Tibial nerve (tissue), 4 donors: Measurements from ENCODE around the gene ARHGAP33. TPM values are rescaled to one million over a fixed set of nuclear protein-coding genes. Genes with fewer than 3 reads are reported as not detected.

Experiments
- DNase-seq, 2 donors: peaks; one replicate each; pipeline ENCODE4 v3.0.0-alpha.2; 2019; ENCODE audit warnings: low spot score in 2 of 2
- H3K27ac ChIP-seq, 4 donors: fragments of 200-600 bp; sonication (generic) in 3 of 4; one replicate each; pipeline ENCODE4 v1.5.1; 2017 to 2019; ENCODE audit warnings: mild to moderate bottlenecking in 1 of 4
- H3K27me3 ChIP-seq, 2 donors: fragments of 200-600 bp; sonication (generic) in 1 of 2; one replicate each; pipeline versions ENCODE4 v1.5.1 to v1.6.0; 2017 to 2019
- H3K36me3 ChIP-seq, 3 donors: fragments of 200-600 bp; sonication (generic); one replicate each; pipeline ENCODE4 v1.5.1; 2018 to 2019
- H3K4me1 ChIP-seq, 4 donors: fragments of 200-600 bp; sonication (generic) in 3 of 4; one replicate each; pipeline ENCODE4 v1.5.1; 2017 to 2019
- H3K4me3 ChIP-seq, 4 donors: fragments of 200-600 bp; sonication (generic) in 3 of 4; one replicate each; pipeline ENCODE4 v1.5.1; 2017 to 2019; ENCODE audit warnings: mild to moderate bottlenecking in 1 of 4, moderate library complexity in 1 of 4
- H3K9me3 ChIP-seq, 4 donors: fragments of 200-600 bp; sonication (generic) in 3 of 4; one replicate each; pipeline ENCODE4 v1.5.1; 2017 to 2019
- EP300 ChIP-seq, 2 donors: sonication (generic); formaldehyde crosslinking; IDR thresholded peaks; one replicate each; pipeline ENCODE4 v1.6.1; 2017; ENCODE audit warnings: antibody characterized with exemption in 2 of 2, mild to moderate bottlenecking in 1 of 2
- POLR2A ChIP-seq, 2 donors: fragments of 450-650 bp; IDR thresholded peaks; one replicate each; pipeline ENCODE4 v1.6.1; 2017; ENCODE audit warnings: antibody characterized with exemption in 2 of 2, mild to moderate bottlenecking in 2 of 2, moderate library complexity in 2 of 2
- WGBS, 2 donors: methylation state at CpG; one replicate each; pipeline ENCODE4 v1.1.5; 2018; 5-methylcytosine and 5-hydroxymethylcytosine counted together
- total RNA-seq, 4 donors: library from RNA; depleted of rRNA; stranded (reverse); fragments of >200 nt; gene quantifications; one replicate each; pipeline ENCODE4 v1.1.0, GENCODE V29; 2016
- TF ChIP-seq, protein P1 (sequence below), 5 experiments: fragments of 200-600 bp in 3 of 5; fragments of 450-650 bp in 2 of 5; sonication (generic) in 3 of 5; IDR thresholded peaks; one replicate each; pipeline ENCODE4 v1.5.1; 2016 to 2019; ENCODE audit warnings: antibody characterized with exemption in 5 of 5, mild to moderate bottlenecking in 3 of 5, moderate library complexity in 2 of 5

ARHGAP33 gene
- total RNA-seq, 4 donors from 2014 or later = 6.6 to 46.8 (median 26.1) TPM

DNA sequence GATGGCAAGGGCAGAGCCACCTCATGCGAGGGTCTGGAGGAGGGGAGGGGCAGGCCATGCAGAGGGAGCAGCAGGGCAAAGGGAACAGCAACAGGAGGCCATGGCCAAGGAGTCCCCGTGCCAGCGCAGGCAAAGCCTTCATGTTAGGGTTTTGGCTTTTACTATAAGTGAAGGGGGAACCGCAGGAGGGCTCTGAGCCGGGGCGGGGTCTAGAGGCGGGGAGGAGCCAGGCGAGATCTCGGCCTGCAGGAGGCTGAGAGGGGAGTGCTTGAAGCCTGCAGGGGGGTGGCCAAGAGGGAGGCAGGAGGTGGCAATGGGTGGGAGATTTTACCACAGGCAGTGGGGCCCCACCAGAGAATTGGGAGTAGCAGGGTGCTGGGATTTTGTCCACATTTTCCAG lies 6.3 kb downstream of the ARHGAP33 start:
- no peak overlapping the region for H3K27ac ChIP-seq
- DNase-seq = no peak
- H3K36me3 ChIP-seq = peaks cover 0 to 93% (median 0%) of the 10 kb centered on the region in 3 donors
- H3K27me3 ChIP-seq = no peaks in the 10 kb centered on the region
- H3K9me3 ChIP-seq = no peaks in the 10 kb centered on the region
- no peak for TF ChIP-seq EP300 (IDR thresholded peaks at IDR 0.05)
- TF ChIP-seq POLR2A (IDR thresholded peaks at IDR 0.05) = no peak
- TF ChIP-seq, protein P1, sequence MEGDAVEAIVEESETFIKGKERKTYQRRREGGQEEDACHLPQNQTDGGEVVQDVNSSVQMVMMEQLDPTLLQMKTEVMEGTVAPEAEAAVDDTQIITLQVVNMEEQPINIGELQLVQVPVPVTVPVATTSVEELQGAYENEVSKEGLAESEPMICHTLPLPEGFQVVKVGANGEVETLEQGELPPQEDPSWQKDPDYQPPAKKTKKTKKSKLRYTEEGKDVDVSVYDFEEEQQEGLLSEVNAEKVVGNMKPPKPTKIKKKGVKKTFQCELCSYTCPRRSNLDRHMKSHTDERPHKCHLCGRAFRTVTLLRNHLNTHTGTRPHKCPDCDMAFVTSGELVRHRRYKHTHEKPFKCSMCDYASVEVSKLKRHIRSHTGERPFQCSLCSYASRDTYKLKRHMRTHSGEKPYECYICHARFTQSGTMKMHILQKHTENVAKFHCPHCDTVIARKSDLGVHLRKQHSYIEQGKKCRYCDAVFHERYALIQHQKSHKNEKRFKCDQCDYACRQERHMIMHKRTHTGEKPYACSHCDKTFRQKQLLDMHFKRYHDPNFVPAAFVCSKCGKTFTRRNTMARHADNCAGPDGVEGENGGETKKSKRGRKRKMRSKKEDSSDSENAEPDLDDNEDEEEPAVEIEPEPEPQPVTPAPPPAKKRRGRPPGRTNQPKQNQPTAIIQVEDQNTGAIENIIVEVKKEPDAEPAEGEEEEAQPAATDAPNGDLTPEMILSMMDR (IDR thresholded peaks at IDR 0.05) = no peak
- WGBS, 2 donors = 73 to 75% methylated on average over 9 of the region's 9 CpGs
- H3K4me3 ChIP-seq = no peak overlapping the region
- peaks cover 0 to 11% (median 2%) of the 10 kb centered on the region in 4 donors for H3K4me1 ChIP-seq

DNA sequence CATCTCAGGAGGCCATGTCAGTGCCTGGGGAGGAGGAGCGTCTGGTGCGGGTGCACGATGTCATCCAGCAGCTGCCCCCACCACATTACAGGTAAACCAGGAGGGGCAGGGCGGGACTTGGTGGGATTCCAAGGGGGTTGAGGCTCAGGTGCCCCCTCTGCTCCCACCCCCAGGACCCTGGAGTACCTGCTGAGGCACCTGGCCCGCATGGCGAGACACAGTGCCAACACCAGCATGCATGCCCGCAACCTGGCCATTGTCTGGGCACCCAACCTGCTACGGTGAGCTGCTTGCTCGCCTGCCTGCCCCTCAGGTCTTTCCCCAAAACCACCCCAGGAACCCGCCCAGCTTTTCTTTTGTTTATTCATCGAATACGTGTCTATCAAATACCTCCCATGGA lies 7.2 kb downstream of the ARHGAP33 start:
- no peak for TF ChIP-seq EP300 (IDR thresholded peaks at IDR 0.05)
- TF ChIP-seq, protein P1 (IDR thresholded peaks at IDR 0.05) = no peak
- no peak for TF ChIP-seq POLR2A (IDR thresholded peaks at IDR 0.05)
- H3K4me1 ChIP-seq = peaks cover 0 to 2% (median 0%) of the 10 kb centered on the region in 4 donors
- no peak overlapping the region for H3K27ac ChIP-seq
- DNase-seq = no peak
- H3K36me3 ChIP-seq = peaks cover 0 to 100% (median 0%) of the 10 kb centered on the region in 3 donors
- no peaks in the 10 kb centered on the region for H3K27me3 ChIP-seq
- no peaks in the 10 kb centered on the region for H3K9me3 ChIP-seq
- no peak overlapping the region for H3K4me3 ChIP-seq
- WGBS, 2 donors = 91 to 97% methylated on average over 10 of the region's 12 CpGs

DNA sequence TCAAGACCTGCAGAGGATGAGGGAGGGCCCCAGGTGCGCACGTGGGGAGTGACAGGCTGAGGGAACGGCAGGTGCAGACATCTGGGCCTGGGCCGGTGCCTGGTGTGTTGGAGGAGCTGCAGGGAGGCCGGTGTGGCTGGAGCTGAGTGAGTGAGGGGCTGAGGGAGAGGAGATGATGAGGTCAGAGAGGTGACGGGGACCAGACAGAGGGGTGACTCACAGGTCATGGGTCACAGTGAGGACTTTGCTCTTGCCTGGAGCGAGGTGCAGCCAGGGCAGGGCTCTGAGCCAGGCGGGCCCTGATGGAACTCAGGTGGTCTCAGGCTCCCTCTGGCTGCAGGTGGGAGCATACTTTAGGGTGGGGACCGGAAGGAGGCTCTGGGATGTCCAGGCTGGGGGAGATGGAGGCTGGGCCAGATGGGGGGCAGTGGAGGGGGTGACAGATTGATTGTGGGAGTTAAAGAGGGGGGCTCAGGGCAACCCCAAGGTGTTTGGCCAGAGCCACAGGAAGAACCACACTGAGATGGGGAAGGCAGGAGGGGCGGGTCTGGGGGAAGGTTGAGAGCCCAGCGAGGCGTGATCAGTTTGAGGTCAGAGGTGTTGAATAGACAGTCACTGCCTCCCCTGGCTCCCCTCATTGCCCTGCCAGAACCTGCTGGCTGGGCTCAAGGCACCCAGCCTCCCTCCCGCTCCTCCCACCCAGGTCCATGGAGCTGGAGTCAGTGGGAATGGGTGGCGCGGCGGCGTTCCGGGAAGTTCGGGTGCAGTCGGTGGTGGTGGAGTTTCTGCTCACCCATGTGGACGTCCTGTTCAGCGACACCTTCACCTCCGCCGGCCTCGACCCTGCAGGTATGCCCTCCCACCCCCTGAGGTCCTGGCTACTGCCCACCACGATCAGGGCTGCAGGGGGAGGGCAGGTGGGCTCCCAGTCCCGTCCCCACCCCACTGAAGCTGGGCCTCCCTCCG lies 8.4 kb downstream of the ARHGAP33 start:
- WGBS, 2 donors = 77 to 79% methylated on average over 20 to 25 of the region's 28 CpGs
- Histone ChIP-seq H3K27ac (no peak overlapping the region), H3K27me3 (no peaks in the 10 kb centered on the region), H3K36me3 (peaks cover 0 to 96% (median 0%) of the 10 kb centered on the region in 3 donors), H3K4me3 (no peak overlapping the region), H3K4me1 (no peaks in the 10 kb centered on the region), H3K9me3 (no peaks in the 10 kb centered on the region)
- no peak for TF ChIP-seq POLR2A (IDR thresholded peaks at IDR 0.05)
- TF ChIP-seq, protein P1 (IDR thresholded peaks at IDR 0.05) = no peak
- no peak for TF ChIP-seq EP300 (IDR thresholded peaks at IDR 0.05)
- no peak for DNase-seq

DNA sequence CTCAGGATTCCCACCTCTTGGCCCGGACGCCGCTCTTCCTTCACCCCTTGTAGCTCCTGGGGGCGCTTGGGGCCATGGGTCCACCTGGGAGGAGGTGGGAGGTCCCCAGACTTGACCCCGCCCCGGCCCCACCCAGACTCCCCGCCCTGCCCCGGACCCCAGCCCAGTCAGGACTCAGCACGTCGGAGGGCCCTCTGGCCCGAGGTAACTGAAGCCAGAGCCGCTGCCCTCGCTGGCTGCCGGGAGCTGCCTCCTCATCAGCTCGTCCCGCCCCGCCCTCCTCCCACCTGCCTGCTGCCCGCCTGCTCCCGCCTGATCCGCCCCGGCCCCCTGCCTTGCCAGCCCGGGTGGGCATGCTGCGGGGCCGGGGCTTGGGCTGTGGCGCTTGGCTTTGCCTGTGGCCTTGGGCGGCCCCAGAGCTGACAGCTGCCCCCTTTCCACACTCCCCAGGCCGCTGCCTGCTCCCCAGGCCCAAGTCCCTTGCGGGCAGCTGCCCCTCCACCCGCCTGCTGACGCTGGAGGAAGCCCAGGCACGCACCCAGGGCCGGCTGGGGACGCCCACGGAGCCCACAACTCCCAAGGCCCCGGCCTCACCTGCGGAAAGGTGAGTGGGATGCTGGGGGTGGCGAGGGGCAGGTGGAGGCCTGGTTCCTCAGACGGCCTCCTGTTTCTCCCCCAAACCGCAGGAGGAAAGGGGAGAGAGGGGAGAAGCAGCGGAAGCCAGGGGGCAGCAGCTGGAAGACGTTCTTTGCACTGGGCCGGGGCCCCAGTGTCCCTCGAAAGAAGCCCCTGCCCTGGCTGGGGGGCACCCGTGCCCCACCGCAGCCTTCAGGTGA lies 9.4 kb downstream of the ARHGAP33 start:
- Histone ChIP-seq H3K9me3 (no peaks in the 10 kb centered on the region), H3K27ac (no peak overlapping the region), H3K4me3 (no peak overlapping the region), H3K4me1 (no peaks in the 10 kb centered on the region), H3K36me3 (peaks cover 0 to 87% (median 0%) of the 10 kb centered on the region in 3 donors), H3K27me3 (no peaks in the 10 kb centered on the region)
- no peak for DNase-seq
- WGBS, 2 donors = 78 to 82% methylated on average over 17 to 33 of the region's 45 CpGs
- TF ChIP-seq, protein P1 (IDR thresholded peaks at IDR 0.05) = no peak
- TF ChIP-seq EP300 (IDR thresholded peaks at IDR 0.05) (no peak), POLR2A (IDR thresholded peaks at IDR 0.05) (no peak)
